ENCODE data around the gene MRAS.
"Not testable (repeated sequence)": the region's sequence is repeated elsewhere in the genome, so short reads cannot be mapped to it uniquely, and the experiment has no call there.

MRAS gene

DNA sequence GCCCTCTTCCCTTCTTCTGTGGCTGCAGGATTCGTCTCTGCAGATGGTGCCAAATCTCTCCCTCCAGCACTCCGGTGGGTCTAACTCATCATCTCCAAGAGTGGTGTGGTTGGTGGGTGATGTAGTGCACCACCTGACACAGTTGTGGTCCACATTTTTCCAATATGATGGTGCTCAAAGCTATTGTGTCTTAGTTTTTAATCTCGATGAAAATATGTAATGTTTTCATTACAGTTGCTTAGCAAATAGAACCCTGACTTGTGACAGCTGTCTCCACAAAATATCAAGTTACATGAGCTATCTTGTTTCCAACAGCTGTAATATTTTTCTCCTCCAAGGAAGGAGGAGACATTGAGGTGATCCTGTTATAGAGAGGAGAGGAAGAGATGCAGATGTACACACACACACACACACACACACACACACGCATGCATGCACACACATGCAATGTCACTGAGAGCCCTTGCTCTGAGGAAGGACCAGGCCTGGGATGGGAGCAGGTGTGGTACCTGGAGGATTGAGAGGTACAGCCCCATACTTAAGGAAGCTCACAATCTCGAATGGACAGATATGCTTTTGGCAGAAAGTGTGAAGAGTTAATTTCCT lies 70.3 kb downstream of the MRAS start:
- H3K4me3 ChIP-seq (ENCODE audit: low read depth, low read length), result no peak overlapping the region
- TF ChIP-seq, protein P1, sequence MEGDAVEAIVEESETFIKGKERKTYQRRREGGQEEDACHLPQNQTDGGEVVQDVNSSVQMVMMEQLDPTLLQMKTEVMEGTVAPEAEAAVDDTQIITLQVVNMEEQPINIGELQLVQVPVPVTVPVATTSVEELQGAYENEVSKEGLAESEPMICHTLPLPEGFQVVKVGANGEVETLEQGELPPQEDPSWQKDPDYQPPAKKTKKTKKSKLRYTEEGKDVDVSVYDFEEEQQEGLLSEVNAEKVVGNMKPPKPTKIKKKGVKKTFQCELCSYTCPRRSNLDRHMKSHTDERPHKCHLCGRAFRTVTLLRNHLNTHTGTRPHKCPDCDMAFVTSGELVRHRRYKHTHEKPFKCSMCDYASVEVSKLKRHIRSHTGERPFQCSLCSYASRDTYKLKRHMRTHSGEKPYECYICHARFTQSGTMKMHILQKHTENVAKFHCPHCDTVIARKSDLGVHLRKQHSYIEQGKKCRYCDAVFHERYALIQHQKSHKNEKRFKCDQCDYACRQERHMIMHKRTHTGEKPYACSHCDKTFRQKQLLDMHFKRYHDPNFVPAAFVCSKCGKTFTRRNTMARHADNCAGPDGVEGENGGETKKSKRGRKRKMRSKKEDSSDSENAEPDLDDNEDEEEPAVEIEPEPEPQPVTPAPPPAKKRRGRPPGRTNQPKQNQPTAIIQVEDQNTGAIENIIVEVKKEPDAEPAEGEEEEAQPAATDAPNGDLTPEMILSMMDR (IDR thresholded peaks at IDR 0.05; ENCODE audit: low read depth, low read length), result no peak

DNA sequence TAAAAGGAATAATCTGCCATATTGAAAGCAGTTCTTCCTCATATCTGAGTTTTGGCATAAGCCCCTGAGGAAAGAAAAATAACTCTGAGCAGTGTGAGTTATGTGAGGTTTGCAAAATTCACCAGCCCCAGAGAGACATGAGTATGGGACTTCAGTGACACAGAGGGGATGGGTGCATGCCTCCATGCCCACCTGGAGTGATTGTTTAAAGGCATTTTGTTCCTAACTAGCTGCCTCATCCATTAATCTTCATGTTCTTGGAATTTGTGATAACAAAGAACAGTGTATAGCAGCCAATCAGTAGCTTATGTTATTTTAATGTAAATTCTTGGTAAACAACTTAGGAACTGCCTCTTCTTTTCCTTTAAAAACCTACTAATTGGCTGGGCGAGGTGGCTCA lies 74.9 kb downstream of the MRAS start:
- TF ChIP-seq, protein P1 (IDR thresholded peaks at IDR 0.05; ENCODE audit: low read depth, low read length), result no peak
- H3K4me3 ChIP-seq (ENCODE audit: low read depth, low read length), result no peak overlapping the region

DNA sequence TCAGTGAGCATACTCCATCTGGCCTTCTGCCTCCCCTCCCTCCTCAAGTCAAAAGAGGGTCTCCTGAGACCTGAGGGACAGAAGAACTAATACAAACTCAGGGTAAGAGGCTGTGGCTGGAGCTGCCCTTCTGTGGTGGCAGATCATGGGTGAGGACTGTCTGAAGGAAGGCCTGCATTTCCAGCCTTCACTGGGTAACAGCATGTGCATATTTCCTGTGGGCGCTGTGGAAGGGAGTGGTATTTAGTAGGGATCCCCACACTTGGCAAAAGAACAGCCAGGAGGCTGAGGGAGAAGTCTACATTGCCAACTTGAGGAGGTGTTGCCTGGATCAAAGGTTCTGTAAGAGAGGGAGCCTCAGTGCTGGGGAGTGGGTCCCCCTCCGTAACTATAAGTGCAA lies 75.9 kb downstream of the MRAS start:
- TF ChIP-seq, protein P1 (IDR thresholded peaks at IDR 0.05; ENCODE audit: low read depth, low read length), result no peak
- no peak overlapping the region for H3K4me3 ChIP-seq (ENCODE audit: low read depth, low read length)

DNA sequence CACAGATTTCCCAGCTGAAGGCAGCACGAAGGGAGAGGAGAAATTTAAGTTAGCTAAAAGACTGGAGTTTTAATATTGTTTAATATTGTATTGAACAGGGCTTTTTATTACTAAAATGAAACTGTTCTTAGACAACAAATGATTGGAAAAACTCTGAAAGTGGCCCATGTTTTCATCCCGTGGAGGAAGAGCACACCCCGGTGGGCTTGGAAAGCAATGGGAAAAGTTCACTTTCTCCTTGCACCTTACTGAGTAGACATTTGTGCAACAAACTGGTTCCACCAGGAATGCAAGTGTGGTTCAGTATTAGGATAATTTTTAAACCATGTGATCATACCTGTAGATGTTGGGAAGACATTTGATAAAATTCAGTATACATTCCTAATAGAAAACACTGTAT lies 77.8 kb downstream of the MRAS start:
- no peak overlapping the region for H3K4me3 ChIP-seq (ENCODE audit: low read depth, low read length)
- TF ChIP-seq, protein P1 (IDR thresholded peaks at IDR 0.05; ENCODE audit: low read depth, low read length), result peak; percentile 38; the same call in 1 of the 2 replicates

DNA sequence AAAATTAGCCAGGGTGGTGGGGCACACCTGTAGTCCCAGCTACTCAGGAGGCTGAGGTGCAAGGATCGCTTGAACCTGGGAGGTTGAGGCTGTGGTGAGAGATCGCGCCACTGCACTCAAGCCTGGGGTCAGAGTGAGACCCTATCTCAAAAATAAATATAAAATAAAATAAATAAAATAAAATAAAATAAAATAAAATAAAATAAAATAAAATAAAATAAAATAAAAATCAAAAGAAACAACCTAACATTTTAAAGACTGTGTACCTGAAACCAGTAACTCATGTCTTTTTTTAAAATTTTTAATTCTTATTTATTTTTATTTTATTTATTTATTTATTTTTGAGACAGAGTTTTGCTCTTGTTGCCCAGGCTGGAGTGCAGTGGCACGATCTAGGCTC lies 78.4 kb downstream of the MRAS start:
- not testable (repeated sequence) for H3K4me3 ChIP-seq (ENCODE audit: low read depth, low read length)

DNA sequence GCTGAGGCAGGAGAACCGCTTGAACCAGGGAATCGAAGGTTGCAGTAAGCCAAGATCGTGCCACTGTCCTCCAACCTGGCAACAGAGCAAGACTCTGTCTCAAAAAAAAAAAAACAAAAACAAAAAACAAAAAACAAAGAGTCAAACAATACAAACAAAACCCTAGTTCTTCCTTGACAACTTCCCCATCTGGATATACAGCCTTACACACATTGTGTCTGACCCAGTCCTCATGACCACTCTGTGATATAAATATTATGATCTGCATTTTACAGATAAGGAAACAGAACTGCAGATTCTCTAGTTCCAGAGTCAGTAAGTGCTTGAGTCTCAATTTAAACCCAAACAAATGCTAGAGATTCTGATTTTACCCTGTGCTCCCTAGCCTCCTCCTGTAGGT lies 81.3 kb downstream of the MRAS start:
- TF ChIP-seq, protein P1 (IDR thresholded peaks at IDR 0.05; ENCODE audit: low read depth, low read length), result no peak
- H3K4me3 ChIP-seq (ENCODE audit: low read depth, low read length), result no peak overlapping the region

DNA sequence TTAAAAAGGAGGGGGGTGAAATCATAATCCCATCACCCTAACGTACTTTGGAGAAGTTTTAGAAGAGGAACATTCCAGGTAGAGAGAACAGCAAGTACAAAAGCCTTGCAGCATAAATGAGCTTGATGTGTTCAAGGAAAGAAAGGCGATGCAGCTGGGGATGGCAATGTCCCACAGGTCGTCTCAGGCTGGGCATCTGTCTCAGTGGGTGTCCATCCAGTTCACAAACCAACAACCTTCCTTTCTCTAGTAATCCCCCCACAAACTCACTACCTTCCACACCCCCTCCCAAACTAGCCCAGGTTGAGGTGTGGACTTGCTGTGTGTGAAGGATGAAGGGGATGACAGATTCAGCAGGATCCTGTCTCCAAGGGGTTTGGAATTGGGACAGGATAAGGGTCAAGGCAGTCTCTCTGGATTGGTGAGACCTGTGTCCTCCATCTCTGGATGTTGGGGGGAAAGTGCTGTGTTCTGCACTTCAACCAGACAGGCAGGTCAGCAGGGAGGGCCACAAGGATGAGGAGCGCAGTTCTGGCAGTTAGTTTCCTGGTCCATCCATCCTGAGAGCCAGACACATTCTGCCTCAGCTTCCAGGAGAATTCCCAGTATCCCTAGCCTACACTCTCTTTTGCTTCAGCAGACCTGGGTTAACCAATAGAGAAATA lies 84.3 kb downstream of the MRAS start:
- TF ChIP-seq, protein P1 (IDR thresholded peaks at IDR 0.05; ENCODE audit: low read depth, low read length), result no peak
- H3K4me3 ChIP-seq (ENCODE audit: low read depth, low read length), result no peak overlapping the region

DNA sequence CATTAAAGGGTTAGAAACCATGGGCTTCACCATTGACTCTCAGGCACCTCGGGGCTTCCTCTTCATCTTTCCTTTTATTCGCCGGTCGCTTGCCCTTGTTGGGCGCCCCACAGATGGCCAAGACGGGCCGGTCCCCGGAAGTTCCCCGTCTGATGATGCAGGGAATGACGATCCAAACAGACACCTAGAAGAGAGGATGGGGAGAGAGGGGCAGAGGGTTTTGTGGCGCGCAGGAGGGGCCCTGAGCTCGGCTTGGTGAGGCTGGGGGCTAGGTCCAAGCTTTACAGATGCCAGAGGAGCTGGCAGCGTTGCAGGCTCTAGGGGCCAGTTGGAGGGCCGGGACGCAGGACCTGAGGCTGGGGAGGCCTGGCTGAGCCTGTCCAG lies 85.5 kb downstream of the MRAS start:
- H3K4me3 ChIP-seq (ENCODE audit: low read depth, low read length), result no peak overlapping the region
- TF ChIP-seq, protein P1 (IDR thresholded peaks at IDR 0.05; ENCODE audit: low read depth, low read length), result no peak
